ENCODE results near the gene PAM. TPM values are rescaled to one million over a fixed set of nuclear protein-coding genes. Genes with fewer than 3 reads are reported as not detected.

PAM gene
- total RNA-seq, 1 experiment from 2014 or later: 91.3 TPM

- in situ Hi-C loops (cut with HindIII; ENCODE audit: low pct_unique_long_range_greater_than_20kb, low sequenced_read_pairs): no loop called here
- DNase-seq (ENCODE audit: low read depth): no peak
These were observed 41.4 kb downstream of the PAM start for GRCh38 chr5:102796498-102796897.

GRCh38 chr5:102797322-102797884 is 42.3 kb downstream of the PAM start:
- in situ Hi-C loops (cut with HindIII; ENCODE audit: low pct_unique_long_range_greater_than_20kb, low sequenced_read_pairs): no loop called here
- no peak for DNase-seq (ENCODE audit: low read depth)

- DNase-seq (ENCODE audit: low read depth): no peak
- in situ Hi-C loops (cut with HindIII; ENCODE audit: low pct_unique_long_range_greater_than_20kb, low sequenced_read_pairs): no loop called here
These were observed 43.1 kb downstream of the PAM start for GRCh38 chr5:102798104-102798785.

- DNase-seq (ENCODE audit: low read depth): no peak
- in situ Hi-C loops (cut with HindIII; ENCODE audit: low pct_unique_long_range_greater_than_20kb, low sequenced_read_pairs): no loop called here
These were observed 43.9 kb downstream of the PAM start for GRCh38 chr5:102799017-102799416.

- DNase-seq (ENCODE audit: low read depth): no peak
- in situ Hi-C loops (cut with HindIII; ENCODE audit: low pct_unique_long_range_greater_than_20kb, low sequenced_read_pairs): no loop called here
These were observed 45.3 kb downstream of the PAM start for GRCh38 chr5:102800427-102800826.

GRCh38 chr5:102801371-102801770 is 46.3 kb downstream of the PAM start:
- DNase-seq (ENCODE audit: low read depth): no peak
- in situ Hi-C loops (cut with HindIII; ENCODE audit: low pct_unique_long_range_greater_than_20kb, low sequenced_read_pairs): no loop called here

GRCh38 chr5:102802708-102803458 is 47.8 kb downstream of the PAM start:
- in situ Hi-C loops (cut with HindIII; ENCODE audit: low pct_unique_long_range_greater_than_20kb, low sequenced_read_pairs): no loop called here
- DNase-seq (ENCODE audit: low read depth): no peak

GRCh38 chr5:102807878-102808502 is 52.9 kb downstream of the PAM start:
- in situ Hi-C loops (cut with HindIII; ENCODE audit: low pct_unique_long_range_greater_than_20kb, low sequenced_read_pairs): no loop called here
- no peak for DNase-seq (ENCODE audit: low read depth)

- no peak for DNase-seq (ENCODE audit: low read depth)
- in situ Hi-C loops (cut with HindIII; ENCODE audit: low pct_unique_long_range_greater_than_20kb, low sequenced_read_pairs): no loop called here
These were observed 53.9 kb downstream of the PAM start for GRCh38 chr5:102809033-102809432.

- DNase-seq (ENCODE audit: low read depth): peak; percentile 17
These were observed 56.9 kb downstream of the PAM start for GRCh38 chr5:102811972-102812371.

GRCh38 chr5:102813740-102814139 is 58.6 kb downstream of the PAM start:
- in situ Hi-C loops (cut with HindIII; ENCODE audit: low pct_unique_long_range_greater_than_20kb, low sequenced_read_pairs): no loop called here
- DNase-seq (ENCODE audit: low read depth): no peak

More at GRCh38 chr5:102811972-102812371, 56.9 kb downstream of the PAM start:
- in situ Hi-C loops (cut with HindIII; ENCODE audit: low pct_unique_long_range_greater_than_20kb, low sequenced_read_pairs): no loop called here

- in situ Hi-C loops (cut with HindIII; ENCODE audit: low pct_unique_long_range_greater_than_20kb, low sequenced_read_pairs): no loop called here
These were observed 60.0 kb downstream of the PAM start for GRCh38 chr5:102815084-102815483.

GRCh38 chr5:102815540-102816332 is 60.6 kb downstream of the PAM start:
- in situ Hi-C loops (cut with HindIII; ENCODE audit: low pct_unique_long_range_greater_than_20kb, low sequenced_read_pairs): no loop called here
- DNase-seq (ENCODE audit: low read depth): no peak

More at GRCh38 chr5:102815084-102815483, 60.0 kb downstream of the PAM start:
- DNase-seq (ENCODE audit: low read depth): no peak

- in situ Hi-C loops (cut with HindIII; ENCODE audit: low pct_unique_long_range_greater_than_20kb, low sequenced_read_pairs): no loop called here
- DNase-seq (ENCODE audit: low read depth): no peak
These were observed 63.2 kb downstream of the PAM start for GRCh38 chr5:102818345-102818744.

- in situ Hi-C loops (cut with HindIII; ENCODE audit: low pct_unique_long_range_greater_than_20kb, low sequenced_read_pairs): no loop called here
- DNase-seq (ENCODE audit: low read depth): no peak
These were observed 63.8 kb downstream of the PAM start for GRCh38 chr5:102818934-102819333.

GRCh38 chr5:102819634-102820033 is 64.5 kb downstream of the PAM start:
- no peak for DNase-seq (ENCODE audit: low read depth)
- in situ Hi-C loops (cut with HindIII; ENCODE audit: low pct_unique_long_range_greater_than_20kb, low sequenced_read_pairs): no loop called here

- no peak for DNase-seq (ENCODE audit: low read depth)
- in situ Hi-C loops (cut with HindIII; ENCODE audit: low pct_unique_long_range_greater_than_20kb, low sequenced_read_pairs): no loop called here
These were observed 68.4 kb downstream of the PAM start for GRCh38 chr5:102823441-102823874.

- no peak for DNase-seq (ENCODE audit: low read depth)
- in situ Hi-C loops (cut with HindIII; ENCODE audit: low pct_unique_long_range_greater_than_20kb, low sequenced_read_pairs): no loop called here
These were observed 71.5 kb downstream of the PAM start for GRCh38 chr5:102826629-102827028.

All from Caki2 (cell line).